ENCODE measurements around the gene CHSY1. TPM values are rescaled to one million over a fixed set of nuclear protein-coding genes. Genes with fewer than 3 reads are reported as not detected.

CHSY1 gene
- total RNA-seq, 2 experiments from 2014 or later = 5.0 to 14.3 TPM

DNA sequence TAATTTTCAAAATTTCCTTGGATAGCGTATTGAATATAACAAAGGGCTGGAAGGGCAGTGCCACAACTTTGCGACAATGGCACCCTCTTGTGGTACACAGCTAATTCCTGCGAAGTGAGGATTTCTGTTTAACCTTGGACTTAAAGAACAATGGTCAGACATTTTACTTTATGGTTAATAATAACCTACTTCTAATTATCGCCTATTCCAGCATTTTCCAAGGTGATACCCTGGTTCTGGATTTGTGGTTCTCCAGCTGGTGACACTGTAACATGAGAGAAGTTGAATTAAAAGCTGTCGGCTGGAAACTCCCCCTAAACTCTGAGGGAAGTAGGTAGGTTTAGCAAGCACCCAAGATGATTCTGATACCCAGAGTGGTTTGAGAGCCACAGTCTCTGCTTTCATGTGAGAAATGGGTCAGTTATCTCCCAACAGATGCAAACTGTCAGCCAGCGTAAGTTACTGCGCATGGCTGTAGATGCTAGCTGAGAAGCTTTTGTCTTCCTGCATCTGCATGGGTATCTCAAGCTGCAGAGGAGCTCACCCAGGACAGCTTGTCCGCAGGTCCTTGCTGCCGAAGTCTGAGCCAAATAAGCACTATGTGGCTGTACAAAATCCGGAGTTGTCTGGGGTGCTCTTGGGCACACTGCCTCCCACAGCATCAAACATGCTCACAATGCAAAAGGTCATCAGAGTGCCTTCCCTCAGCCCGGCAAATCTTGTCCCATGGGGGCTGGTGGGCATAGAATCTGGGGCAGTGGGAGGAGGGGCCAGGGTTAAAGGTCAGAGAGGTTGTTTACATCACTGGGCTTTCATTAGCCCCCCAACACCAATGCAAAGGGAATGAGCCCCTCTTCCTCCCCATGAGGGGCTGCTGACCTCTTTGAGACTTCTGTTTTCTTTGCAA lies 6.6 kb upstream of the CHSY1 start:
- Histone ChIP-seq H4K20me1 (ENCODE audit: insufficient read depth, low read length) (no peaks in the 10 kb centered on the region), H3K4me2 (ENCODE audit: low read length) (no peak overlapping the region), H3K9me3 (ENCODE audit: low read length) (no peaks in the 10 kb centered on the region), H3K79me2 (ENCODE audit: insufficient read depth, low read depth, low read length) (no peaks in the 10 kb centered on the region), H2AFZ (ENCODE audit: low read length) (no peak overlapping the region), H3K9me2 (ENCODE audit: insufficient read depth, low read length) (no peaks in the 10 kb centered on the region), H3K4me1 (ENCODE audit: insufficient read depth, low read length, poor library complexity, severe bottlenecking) (no peaks in the 10 kb centered on the region), H3K36me3 (ENCODE audit: insufficient read depth, low read length) (no peaks in the 10 kb centered on the region), H3K27ac (ENCODE audit: low read depth, low read length, poor library complexity, severe bottlenecking) (no peak overlapping the region), H3K4me3 (ENCODE audit: low read depth, low read length, poor library complexity, severe bottlenecking) (no peak overlapping the region)
- TF ChIP-seq EZH2phosphoT487 (IDR thresholded peaks at IDR 0.05; ENCODE audit: borderline replicate concordance, low read depth, low read length) = no peak
- TF ChIP-seq, protein P1, sequence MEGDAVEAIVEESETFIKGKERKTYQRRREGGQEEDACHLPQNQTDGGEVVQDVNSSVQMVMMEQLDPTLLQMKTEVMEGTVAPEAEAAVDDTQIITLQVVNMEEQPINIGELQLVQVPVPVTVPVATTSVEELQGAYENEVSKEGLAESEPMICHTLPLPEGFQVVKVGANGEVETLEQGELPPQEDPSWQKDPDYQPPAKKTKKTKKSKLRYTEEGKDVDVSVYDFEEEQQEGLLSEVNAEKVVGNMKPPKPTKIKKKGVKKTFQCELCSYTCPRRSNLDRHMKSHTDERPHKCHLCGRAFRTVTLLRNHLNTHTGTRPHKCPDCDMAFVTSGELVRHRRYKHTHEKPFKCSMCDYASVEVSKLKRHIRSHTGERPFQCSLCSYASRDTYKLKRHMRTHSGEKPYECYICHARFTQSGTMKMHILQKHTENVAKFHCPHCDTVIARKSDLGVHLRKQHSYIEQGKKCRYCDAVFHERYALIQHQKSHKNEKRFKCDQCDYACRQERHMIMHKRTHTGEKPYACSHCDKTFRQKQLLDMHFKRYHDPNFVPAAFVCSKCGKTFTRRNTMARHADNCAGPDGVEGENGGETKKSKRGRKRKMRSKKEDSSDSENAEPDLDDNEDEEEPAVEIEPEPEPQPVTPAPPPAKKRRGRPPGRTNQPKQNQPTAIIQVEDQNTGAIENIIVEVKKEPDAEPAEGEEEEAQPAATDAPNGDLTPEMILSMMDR (conservative IDR thresholded peaks at IDR 0.05; ENCODE audit: low read length) = peak; percentile 100
- intact Hi-C loops (cut with micrococcal nuclease; ENCODE audit: unreplicated experiment) = loop anchor here (1.0 to 2.0 kb wide), 3 partner anchors 170 to 630 kb away; no protein-coding TSS in a partner anchor
- no TSS peak for BruUV-seq (replicated peaks)
- DNase-seq (ENCODE audit: low spot score) = peak; percentile 73
- ChIA-PET POLR2A (interaction anchor here (0.6 kb wide), 1 partner anchor 17 kb away, joined by 3 read pairs; no protein-coding TSS in a partner anchor), CTCF (ENCODE audit: unreplicated experiment) (interaction anchor here (1.4 kb wide), 1 partner anchor 168 kb away, joined by 8 read pairs; no protein-coding TSS in a partner anchor)

DNA sequence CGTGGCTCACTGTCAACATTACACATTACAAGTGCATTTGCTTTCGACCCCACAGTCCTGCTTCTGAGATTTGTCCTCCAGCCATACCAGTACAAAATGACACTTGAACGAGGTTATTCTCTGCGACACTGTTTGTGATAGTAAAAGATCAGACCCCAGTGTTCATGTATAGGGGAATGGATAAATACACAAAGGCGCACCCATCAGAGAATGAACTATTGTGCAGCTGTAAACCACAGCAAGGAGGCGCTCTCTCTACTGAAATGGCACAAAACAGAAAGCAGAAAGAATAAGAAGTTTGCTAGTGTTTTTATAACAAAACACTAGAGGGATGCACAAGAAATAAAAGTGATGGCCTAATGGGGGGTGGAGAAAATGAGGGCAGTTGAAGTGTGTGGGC lies 4.9 kb upstream of the CHSY1 start:
- Histone ChIP-seq H4K20me1 (ENCODE audit: insufficient read depth, low read length) (no peaks in the 10 kb centered on the region), H3K9me3 (ENCODE audit: low read length) (no peaks in the 10 kb centered on the region), H3K79me2 (ENCODE audit: insufficient read depth, low read depth, low read length) (no peaks in the 10 kb centered on the region), H3K9me2 (ENCODE audit: insufficient read depth, low read length) (no peaks in the 10 kb centered on the region), H2AFZ (ENCODE audit: low read length) (no peak overlapping the region), H3K36me3 (ENCODE audit: insufficient read depth, low read length) (no peaks in the 10 kb centered on the region), H3K4me3 (ENCODE audit: low read depth, low read length, poor library complexity, severe bottlenecking) (no peak overlapping the region), H3K4me2 (ENCODE audit: low read length) (no peak overlapping the region), H3K27ac (ENCODE audit: low read depth, low read length, poor library complexity, severe bottlenecking) (no peak overlapping the region), H3K4me1 (ENCODE audit: insufficient read depth, low read length, poor library complexity, severe bottlenecking) (no peaks in the 10 kb centered on the region)
- peak; percentile 34 for DNase-seq (ENCODE audit: low spot score)
- ChIA-PET CTCF (ENCODE audit: unreplicated experiment) (no interaction called here), POLR2A (no interaction called here)
- intact Hi-C loops (cut with micrococcal nuclease; ENCODE audit: unreplicated experiment) = no loop called here
- TF ChIP-seq, protein P1 (conservative IDR thresholded peaks at IDR 0.05; ENCODE audit: low read length) = peak; percentile 83
- TF ChIP-seq EZH2phosphoT487 (IDR thresholded peaks at IDR 0.05; ENCODE audit: borderline replicate concordance, low read depth, low read length) = no peak
- no TSS peak for BruUV-seq (replicated peaks)
